GM10266 (cell line): ENCODE measurements around the gene TMCC3.
A peak's percentile ranks its signal among the peaks of the same experiment; 100 is the strongest.

Experiments used
- DNase-seq: peaks from one replicate; pipeline ENCODE4 v3.0.0; 2012; ENCODE audit errors: extremely low spot score
- CTCF ChIP-seq: IDR thresholded peaks from 2 replicates; pipeline ENCODE4 v1.5.1; 2012; ENCODE audit warnings: mild to moderate bottlenecking, low read depth; ENCODE audit not compliant: control insufficient read depth, insufficient read depth; ENCODE audit errors: missing control alignments

Gene TMCC3

GRCh38 chr12:94689646-94690036, 39.3 kb upstream of the TMCC3 start:
- DNase-seq = no peak
- no peak for TF ChIP-seq CTCF

DNA sequence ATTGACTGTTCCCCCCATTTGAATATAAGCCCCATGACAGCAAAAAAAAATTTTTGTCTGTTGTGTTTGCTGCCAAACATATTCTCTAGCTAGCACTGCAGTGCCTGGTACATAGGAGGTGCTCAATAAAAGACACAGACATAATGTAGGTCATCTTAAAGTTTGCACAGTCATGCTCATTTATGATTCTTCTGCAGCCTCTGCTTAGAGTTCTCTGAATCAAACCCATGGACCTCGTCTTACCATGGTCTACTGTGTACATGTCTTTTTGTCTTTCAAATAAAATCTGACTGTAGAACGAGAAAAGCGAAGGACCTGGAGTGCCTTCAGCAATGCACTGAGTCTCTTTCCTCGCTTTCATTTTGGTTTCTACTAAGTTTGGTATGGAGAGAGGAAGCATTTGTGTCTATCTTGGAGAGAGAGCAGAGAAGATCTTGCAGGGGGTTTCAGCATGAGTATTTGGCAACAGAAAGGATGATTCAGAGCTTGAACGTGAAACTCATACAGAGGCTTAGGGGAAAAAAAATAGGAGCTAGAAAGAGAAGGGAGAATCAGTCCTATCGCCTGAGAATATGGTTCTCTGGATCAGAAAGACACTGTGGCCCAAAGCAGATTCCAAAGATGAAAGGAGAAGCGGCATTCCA, 38.8 kb upstream of the TMCC3 start:
- DNase-seq = peak; percentile 24
- no peak for TF ChIP-seq CTCF

DNA sequence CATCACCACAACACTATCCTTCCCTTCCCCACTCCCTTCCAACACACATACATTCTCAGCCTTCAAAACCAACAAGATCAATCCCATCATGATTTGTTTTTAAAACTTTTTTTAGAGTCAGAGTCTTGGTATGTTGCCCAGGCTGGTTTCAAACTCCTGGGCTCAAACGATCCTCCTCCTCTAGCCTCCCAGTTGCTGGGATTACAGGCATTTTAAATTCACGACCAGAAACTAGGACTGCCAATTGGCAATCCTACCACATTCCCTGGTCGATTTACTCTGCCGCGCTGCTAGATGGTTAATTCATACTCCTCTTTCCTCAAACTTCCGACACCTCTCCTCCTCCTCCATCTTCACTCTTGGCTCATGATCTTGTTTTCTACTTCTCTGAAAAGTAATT, 37.5 kb upstream of the TMCC3 start:
- TF ChIP-seq CTCF = no peak
- no peak for DNase-seq

DNA sequence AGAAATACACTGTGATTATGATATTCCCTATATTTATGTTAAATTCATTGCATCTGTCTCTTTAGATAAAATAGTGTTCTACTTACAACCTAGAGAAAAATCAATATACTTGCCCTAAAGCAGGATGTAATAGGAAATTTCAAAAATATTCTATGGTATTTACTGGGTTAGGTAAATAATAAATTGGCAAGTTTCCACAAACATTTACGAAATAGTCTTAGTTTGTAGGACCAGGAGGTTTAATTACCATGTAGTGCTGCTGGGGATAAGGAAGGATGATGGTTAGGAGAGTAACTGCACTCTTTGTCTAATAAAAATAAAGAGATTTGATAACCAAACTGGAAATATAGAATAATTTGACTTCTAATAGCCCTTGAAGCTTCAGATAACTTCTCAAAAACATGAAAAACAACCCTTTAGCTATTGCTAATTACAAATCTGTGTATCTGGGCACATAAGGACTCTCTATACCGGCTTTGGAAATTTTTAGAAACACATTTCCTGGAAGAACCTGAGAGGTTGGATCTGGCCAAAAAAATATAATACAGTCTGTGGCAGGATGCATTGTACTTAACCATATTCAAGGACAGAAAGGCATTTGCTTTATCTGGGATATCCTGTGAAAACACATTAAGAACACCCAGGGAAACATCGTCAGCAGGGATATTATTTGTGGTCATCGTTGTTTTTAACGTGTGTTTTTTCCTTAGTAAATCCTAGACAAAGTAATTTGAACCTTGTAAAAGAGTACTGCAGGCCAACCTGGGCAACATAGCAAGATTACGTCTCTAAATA, 36.7 kb upstream of the TMCC3 start:
- no peak for DNase-seq
- TF ChIP-seq CTCF = no peak

GRCh38 chr12:94684416-94685142, 34.2 kb upstream of the TMCC3 start:
- DNase-seq = no peak
- TF ChIP-seq CTCF = no peak

DNA sequence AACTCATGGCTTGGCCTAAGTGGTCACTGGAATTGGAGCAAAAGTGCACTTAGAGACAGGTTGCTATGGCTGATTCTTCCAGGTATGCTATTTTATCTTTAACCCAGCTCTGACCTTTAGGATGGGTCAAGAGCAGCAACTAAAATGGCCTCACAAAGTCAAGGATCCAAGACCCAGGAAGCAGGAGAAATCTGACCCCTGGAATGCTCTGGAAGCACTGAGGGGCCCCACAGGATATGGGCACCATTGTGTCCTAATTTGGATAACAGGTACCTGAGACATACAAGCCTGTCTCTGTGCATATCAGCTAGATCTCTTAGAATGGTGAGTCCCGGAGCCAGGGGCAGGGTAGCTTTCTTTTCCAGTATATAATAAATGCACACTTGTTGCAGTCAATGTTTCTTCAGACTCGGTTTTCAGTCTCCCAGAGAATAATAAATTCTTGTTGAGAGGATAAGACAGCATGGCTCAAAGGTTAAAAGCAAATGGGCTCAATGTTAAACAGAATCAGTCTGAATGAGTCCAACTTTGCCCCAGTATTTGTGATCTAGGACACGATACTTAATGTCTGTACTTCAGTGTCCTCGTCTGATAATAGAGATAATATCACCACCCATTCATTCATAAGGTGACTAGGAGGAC, 29.3 kb upstream of the TMCC3 start:
- DNase-seq = no peak
- TF ChIP-seq CTCF = no peak
